ENCODE measurements around the gene LRRC2.
"Not testable (repeated sequence)": the region's sequence is repeated elsewhere in the genome, so short reads cannot be mapped to it uniquely, and the experiment has no call there.

LRRC2 gene

DNA sequence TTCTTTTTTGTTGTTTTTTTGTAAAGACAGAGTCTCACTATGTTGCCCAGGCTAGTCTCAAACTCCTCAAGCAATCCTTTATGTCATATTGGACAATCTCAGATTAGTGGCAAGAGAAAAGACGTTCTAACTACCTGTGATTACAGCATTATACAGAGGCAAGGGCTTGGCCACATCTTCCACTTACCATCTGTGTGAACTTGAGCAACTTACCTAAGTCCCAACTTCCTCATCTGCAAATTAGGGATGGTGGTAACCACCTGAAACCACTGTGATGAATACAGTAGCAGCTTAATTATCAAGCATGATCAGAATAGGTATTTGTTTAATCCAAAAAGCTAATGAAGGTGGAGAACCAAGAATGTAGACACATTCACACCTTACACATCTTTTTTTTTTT lies 16.1 kb downstream of the LRRC2 start:
- no peak for DNase-seq (ENCODE audit: low spot score)
- no peak overlapping the region for H3K27ac ChIP-seq
- TF ChIP-seq CTCF (IDR thresholded peaks at IDR 0.05): no peak
- H3K4me3 ChIP-seq: no peak overlapping the region

- DNase-seq (ENCODE audit: low spot score): no peak
- no peak overlapping the region for H3K4me3 ChIP-seq
- no peak for TF ChIP-seq CTCF (IDR thresholded peaks at IDR 0.05)
- H3K27ac ChIP-seq: no peak overlapping the region
Measured at GRCh38 chr3:46549408-46549904, 16.6 kb downstream of the LRRC2 start.

GRCh38 chr3:46548611-46549010 lies 17.5 kb downstream of the LRRC2 start:
- not testable (repeated sequence) for DNase-seq (ENCODE audit: low spot score); H3K27ac ChIP-seq

GRCh38 chr3:46546896-46547440 lies 19.1 kb downstream of the LRRC2 start:
- no peak overlapping the region for H3K27ac ChIP-seq
- TF ChIP-seq CTCF (IDR thresholded peaks at IDR 0.05): no peak
- no peak overlapping the region for H3K4me3 ChIP-seq
- no peak for DNase-seq (ENCODE audit: low spot score)

More at GRCh38 chr3:46548611-46549010, 17.5 kb downstream of the LRRC2 start:
- H3K4me3 ChIP-seq: not testable (repeated sequence)

DNA sequence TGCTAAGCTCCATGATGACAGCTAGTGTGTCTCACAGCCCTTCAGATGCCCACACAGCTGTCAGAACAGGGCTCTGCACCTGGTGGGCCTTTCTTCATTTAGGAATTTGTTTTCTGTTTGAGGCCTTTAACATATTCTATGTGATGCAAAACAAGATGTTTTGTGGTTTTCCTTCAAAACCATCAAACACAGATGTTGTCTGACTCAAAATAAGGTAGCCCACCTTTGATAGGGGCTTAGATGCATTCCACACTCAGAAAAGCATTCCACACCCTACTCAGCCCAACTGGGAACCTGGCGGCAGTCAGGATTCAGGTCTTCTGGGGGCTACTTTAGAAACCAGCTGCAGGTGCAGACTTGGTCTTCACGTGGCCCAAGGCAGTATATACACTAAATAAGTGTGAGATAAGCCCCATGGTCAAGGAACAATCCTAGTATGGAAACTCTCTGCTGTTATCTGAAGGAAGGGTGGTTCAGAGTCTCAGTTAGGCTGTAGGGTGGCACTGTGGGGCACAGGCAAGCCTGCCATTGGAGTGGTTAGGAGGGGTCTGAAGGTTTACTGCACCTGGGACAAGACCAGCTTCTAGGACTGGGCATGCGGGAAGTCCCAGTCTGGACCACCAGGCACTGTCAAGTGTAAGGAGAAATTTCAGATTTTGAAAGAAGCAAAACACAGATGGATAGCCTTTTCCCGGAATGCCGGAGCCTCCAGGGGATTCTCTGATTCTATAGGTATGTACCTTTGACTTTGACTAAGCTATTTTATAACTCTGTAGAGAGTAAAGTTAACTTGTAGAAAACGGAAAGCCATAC lies 20.1 kb downstream of the LRRC2 start:
- no peak overlapping the region for H3K27ac ChIP-seq
- no peak for DNase-seq (ENCODE audit: low spot score)
- no peak for TF ChIP-seq CTCF (IDR thresholded peaks at IDR 0.05)
- H3K4me3 ChIP-seq: no peak overlapping the region

DNA sequence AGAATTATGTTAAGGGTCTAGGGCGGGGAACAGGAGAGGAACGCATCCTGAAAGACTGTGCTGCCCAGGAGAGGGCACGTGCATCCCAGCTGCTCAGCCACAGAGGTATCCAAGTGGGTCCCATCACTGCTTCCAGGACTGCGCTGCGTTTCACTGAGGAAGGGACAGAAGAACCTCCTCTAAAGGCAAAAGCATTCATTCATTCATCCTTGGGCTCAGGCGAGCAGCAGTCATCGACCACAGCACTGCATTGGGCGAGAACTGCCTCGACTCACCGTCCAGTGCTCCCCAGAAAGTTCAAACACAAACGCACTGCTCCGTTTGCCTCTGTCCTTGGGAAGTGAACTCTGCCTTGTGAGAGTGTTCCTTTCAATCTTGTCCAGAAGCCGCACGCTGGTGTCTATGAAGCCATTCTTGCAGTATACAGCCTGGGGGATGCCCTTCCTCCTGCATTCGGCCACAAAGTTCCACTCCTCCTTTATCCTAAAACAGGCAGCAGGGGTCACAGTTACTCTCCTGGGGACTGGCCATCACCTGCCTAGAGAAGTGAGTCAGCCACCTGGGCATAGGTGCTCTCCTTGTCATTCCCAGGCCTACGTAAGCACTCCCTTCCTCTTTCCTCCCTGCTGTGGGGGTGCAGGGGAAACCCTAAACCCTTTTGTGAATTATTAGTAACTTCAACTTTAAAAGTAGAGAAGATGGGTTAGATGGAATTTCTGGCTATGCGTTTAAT lies 21.2 kb downstream of the LRRC2 start:
- DNase-seq (ENCODE audit: low spot score): no peak

More for the DNA sequence above, 21.2 kb downstream of the LRRC2 start:
- no peak for TF ChIP-seq CTCF (IDR thresholded peaks at IDR 0.05)
- H3K27ac ChIP-seq: no peak overlapping the region
- H3K4me3 ChIP-seq: no peak overlapping the region
